Common myeloid progenitor, CD34-positive (primary cell): ENCODE results near the gene LDHB.
"Not testable (repeated sequence)": the region's sequence is repeated elsewhere in the genome, so short reads cannot be mapped to it uniquely, and the experiment has no call there.

ENCODE experiments used
- CTCF ChIA-PET: fragments of 350-600 bp; sonication (Branson Sonifier 250); formaldehyde crosslinking; loops from one replicate; lab custom pipeline; 2021; ENCODE audit warnings: antibody characterized with exemption; lab: Charles Lee
- POLR2A ChIA-PET: fragments of 350-600 bp; sonication (Branson Sonifier 250); formaldehyde crosslinking; loops from one replicate; lab custom pipeline; 2021; ENCODE audit warnings: antibody characterized with exemption; lab: Charles Lee
- DNase-seq, 3 donors: peaks; one replicate each; pipeline versions ENCODE4 v3.0.0 to v3.0.0-alpha.2; 2013
- H3K27ac ChIP-seq, 2 experiments: 1 replicate in 1 of 2; 2 replicates in 1 of 2; pipeline ENCODE4 v1.7.0; 2013; ENCODE audit warnings: inconsistent platforms in 2 of 2, low read length in 2 of 2, mild to moderate bottlenecking in 2 of 2, low read depth in 1 of 2, moderate library complexity in 1 of 2; ENCODE audit not compliant: severe bottlenecking in 2 of 2, insufficient read depth in 1 of 2, poor library complexity in 1 of 2
- H3K27me3 ChIP-seq, 5 experiments: replicated peaks in 2 of 5; 1 replicate in 3 of 5; 2 replicates in 2 of 5; pipeline versions ENCODE4 v1.6.1 to v1.7.0; 2013; ENCODE audit warnings: low read length in 4 of 5, mild to moderate bottlenecking in 2 of 5, moderate library complexity in 2 of 5, inconsistent platforms in 1 of 5; ENCODE audit not compliant: insufficient read depth in 5 of 5, control insufficient read depth in 4 of 5
- H3K36me3 ChIP-seq, 4 experiments: 1 replicate in 2 of 4; 2 replicates in 2 of 4; pipeline versions ENCODE4 v1.6.1 to v1.7.0; 2013; ENCODE audit warnings: low read length in 3 of 4, control low read depth in 1 of 4, mild to moderate bottlenecking in 1 of 4; ENCODE audit not compliant: control insufficient read depth in 4 of 4, insufficient read depth in 4 of 4
- H3K4me1 ChIP-seq, 4 experiments: 1 replicate in 3 of 4; 2 replicates in 1 of 4; pipeline versions ENCODE4 v1.6.1 to v1.7.1; 2013; ENCODE audit warnings: low read length in 3 of 4, mild to moderate bottlenecking in 3 of 4, control low read depth in 1 of 4, inconsistent platforms in 1 of 4, moderate library complexity in 1 of 4; ENCODE audit not compliant: control insufficient read depth in 4 of 4, insufficient read depth in 4 of 4; ENCODE audit errors: control extremely low read depth in 1 of 4
- H3K4me3 ChIP-seq, 7 experiments: 1 replicate in 4 of 7; 2 replicates in 3 of 7; pipeline versions ENCODE4 v1.5.1 to v1.7.0; 2013; ENCODE audit warnings: mild to moderate bottlenecking in 7 of 7, low read length in 6 of 7, moderate library complexity in 6 of 7, inconsistent platforms in 2 of 7, low read depth in 2 of 7, control low read depth in 1 of 7; ENCODE audit not compliant: insufficient read depth in 4 of 7, control insufficient read depth in 1 of 7; ENCODE audit errors: extremely low read depth in 1 of 7
- H3K9me3 ChIP-seq, 5 experiments: 1 replicate in 4 of 5; 2 replicates in 1 of 5; pipeline versions ENCODE4 v1.6.1 to v1.7.1; 2013; ENCODE audit warnings: low read length in 4 of 5, mild to moderate bottlenecking in 2 of 5, inconsistent platforms in 1 of 5, low read depth in 1 of 5, moderate library complexity in 1 of 5; ENCODE audit not compliant: control insufficient read depth in 4 of 5, insufficient read depth in 2 of 5; ENCODE audit errors: control extremely low read depth in 1 of 5
- WGBS: methylation state at CpG from one replicate; pipeline ENCODE4 v1.1.5; 2013; ENCODE audit not compliant: insufficient coverage; 5-methylcytosine and 5-hydroxymethylcytosine counted together

LDHB gene

DNA sequence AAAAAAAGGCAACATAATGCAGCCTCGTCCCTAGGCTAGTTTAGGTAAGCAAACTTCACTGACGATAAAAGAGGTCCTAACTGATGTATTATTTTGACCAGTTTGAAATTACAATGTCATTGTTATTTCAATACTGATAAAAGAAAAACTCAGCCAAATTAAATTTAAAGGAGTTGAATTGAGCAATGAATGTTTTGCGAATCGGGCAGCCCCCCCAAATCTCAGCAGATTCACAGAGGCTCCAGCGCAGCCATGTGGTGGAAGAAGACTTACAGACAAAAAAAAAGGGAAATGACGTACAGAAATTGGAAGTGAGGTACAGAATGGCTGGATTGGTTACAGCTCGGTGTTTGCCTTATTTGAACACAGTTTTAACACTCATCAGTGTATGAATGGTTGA is 8.2 kb upstream of the LDHB start:
- 98% methylated on average over 5 of the region's 7 CpGs for WGBS
- ChIA-PET CTCF (interaction anchor here (1.4 kb wide), 1 partner anchor 15 kb away, joined by 4 read pairs; no protein-coding TSS in a partner anchor), POLR2A (no interaction called here)
- no peak overlapping the region for H3K4me3 ChIP-seq
- no peaks in the 10 kb centered on the region for H3K9me3 ChIP-seq
- no peaks in the 10 kb centered on the region for H3K36me3 ChIP-seq
- DNase-seq: peak in 1 of 3 donors; percentile 35
- H3K4me1 ChIP-seq: no peaks in the 10 kb centered on the region
- no peaks in the 10 kb centered on the region for H3K27me3 ChIP-seq
- H3K27ac ChIP-seq: no peak overlapping the region

DNA sequence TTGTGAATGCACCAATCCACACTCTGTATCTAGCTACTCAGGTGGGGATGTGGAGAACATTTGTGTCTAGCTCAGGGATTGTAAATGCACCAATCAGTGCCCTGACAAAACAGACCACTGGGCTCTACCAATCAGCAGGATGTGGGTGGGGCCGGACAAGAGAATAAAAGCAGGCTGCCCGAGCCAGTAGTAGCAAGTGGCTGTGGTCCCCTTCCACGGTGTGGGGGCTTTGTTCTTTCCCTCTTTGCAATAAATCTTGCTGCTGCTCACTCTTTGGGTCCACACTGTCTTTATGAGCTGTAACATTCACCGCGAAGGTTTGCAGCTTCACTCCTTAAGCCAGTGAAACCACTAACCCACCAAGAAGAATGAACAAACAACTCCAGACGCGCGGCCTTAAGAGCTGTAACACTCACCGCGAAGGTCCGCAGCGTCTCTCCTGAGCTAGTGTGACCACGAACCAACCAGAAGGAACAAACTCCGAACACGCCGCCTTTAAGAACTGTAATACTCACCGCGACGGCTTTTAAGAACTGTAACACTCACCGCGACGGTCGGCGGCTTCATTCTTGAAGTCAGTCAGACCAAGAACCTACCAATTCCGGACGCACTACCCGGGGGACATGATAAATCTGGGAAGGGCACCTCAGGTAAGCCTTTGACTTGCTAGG is 4.6 kb upstream of the LDHB start:
- WGBS: 96% methylated on average over 24 of the region's 27 CpGs
- POLR2A ChIA-PET: no interaction called here

DNA sequence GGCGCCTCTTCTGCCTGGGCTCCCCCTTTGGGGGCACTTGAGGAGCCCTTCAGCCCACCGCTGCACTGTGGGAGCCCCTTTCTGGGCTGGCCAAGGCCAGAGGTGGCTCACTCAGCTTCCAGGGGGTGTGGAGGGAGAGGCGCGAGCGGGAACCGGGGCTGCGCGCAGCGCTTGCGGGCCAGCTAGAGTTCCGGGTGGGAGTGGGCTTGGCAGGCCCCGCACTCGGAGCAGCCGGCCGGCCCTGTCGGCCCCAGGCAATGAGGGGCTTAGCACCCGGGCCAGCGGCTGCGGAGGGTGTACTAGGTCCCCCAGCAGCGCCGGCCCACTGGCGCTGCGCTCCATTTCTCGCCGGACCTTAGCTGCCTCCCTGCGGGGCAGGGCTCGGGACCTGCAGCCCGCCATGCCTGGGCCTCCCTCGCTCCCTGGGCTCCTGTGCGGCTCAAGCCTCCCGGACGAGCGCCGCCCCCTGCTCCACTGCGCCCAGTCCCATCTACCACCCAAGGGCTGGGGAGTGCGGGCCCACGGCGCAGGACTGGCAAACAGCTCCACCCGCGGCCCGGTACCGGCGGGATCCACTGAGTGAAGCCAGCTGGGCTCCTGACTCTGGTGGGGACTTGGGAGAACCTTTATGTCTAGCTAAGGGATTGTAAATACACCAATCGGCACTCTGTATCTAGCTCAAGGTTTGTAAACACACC is 3.9 kb upstream of the LDHB start:
- DNase-seq, H3K9me3 ChIP-seq, H3K36me3 ChIP-seq, H3K4me3 ChIP-seq, H3K27ac ChIP-seq, H3K27me3 ChIP-seq, POLR2A ChIA-PET: not testable (repeated sequence)
- H3K4me1 ChIP-seq: peaks cover 4 to 14% (median 8%) of the 10 kb centered on the region in 4 experiments
- WGBS: 97% methylated on average over 35 of the region's 44 CpGs
- CTCF ChIA-PET: interaction anchor here (1.5 to 3.3 kb wide), 2 partner anchors 19 to 48 kb away, joined by 3 to 11 read pairs; no protein-coding TSS in a partner anchor

More for the DNA sequence above, 4.6 kb upstream of the LDHB start:
- Histone ChIP-seq H3K36me3 (no peaks in the 10 kb centered on the region), H3K27me3 (no peaks in the 10 kb centered on the region), H3K4me1 (peaks cover 0 to 6% (median 2%) of the 10 kb centered on the region in 4 experiments), H3K9me3 (no peaks in the 10 kb centered on the region), H3K4me3 (no peak overlapping the region), H3K27ac (no peak overlapping the region)
- CTCF ChIA-PET: interaction anchor here (1.5 to 3.3 kb wide), 2 partner anchors 18 to 49 kb away, joined by 3 to 11 read pairs; no protein-coding TSS in a partner anchor
- no peak for DNase-seq

DNA sequence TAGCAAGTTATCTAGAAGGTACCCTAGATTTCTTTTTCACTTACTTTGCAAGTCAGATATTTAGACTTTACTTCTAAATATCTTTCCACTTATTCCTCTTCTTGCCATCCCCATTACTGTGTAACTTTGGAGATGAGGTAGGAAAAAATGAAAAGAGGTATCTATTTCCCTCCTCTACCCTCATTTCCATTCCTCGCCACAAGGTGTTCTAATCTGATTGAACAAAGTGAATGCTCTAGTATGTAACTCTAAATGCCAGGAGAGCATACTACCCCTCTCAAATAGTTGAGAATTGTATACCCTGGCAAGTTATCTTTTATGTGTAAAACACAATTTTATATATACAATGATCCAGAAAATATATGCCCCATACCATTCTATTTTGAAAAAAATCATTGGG is 1.7 kb upstream of the LDHB start:
- peaks cover 12 to 31% (median 21%) of the 10 kb centered on the region in 4 experiments for H3K4me1 ChIP-seq
- no CpG with 5 or more reads among the region's 1 CpG for WGBS
- no peaks in the 10 kb centered on the region for H3K9me3 ChIP-seq
- no peaks in the 10 kb centered on the region for H3K27me3 ChIP-seq
- no peak overlapping the region for H3K27ac ChIP-seq
- ChIA-PET POLR2A (no interaction called here), CTCF (interaction anchor here (1.3 kb wide), 1 partner anchor 10 kb away, joined by 3 read pairs; no protein-coding TSS in a partner anchor)
- no peak overlapping the region for H3K4me3 ChIP-seq
- H3K36me3 ChIP-seq: peaks cover 3 to 8% (median 5%) of the 10 kb centered on the region in 4 experiments
- peak in 2 of 3 donors; percentile 20 to 40 for DNase-seq

DNA sequence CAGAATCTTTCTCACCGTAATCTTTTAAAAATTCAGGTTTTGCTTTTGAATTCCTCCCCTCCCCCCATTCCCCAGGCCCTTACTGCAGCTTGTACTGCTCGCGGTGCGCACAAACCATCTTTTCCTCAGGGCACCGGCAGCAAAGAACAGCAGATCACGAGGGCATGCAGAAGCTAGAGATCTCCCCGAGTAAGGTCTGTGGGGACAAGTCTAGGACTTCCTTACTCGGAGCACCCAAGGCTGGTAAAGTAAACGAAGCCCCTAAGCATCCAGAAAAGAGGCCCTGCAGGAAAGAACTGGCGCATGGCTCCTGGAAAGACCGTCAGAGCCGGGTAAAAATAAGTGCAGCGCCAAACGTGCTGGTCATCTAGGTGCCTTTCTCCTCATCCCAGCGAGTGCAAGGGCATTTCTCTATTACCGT is 727 bp downstream of the LDHB start:
- Histone ChIP-seq H3K4me3 (peak overlapping the region; percentile 52 to 97 (median 87)), H3K9me3 (no peaks in the 10 kb centered on the region), H3K27me3 (no peaks in the 10 kb centered on the region), H3K27ac (peak overlapping the region in 1 of 2 experiments; percentile 80), H3K36me3 (peaks cover 12 to 30% (median 19%) of the 10 kb centered on the region in 4 experiments), H3K4me1 (peaks cover 12 to 31% (median 21%) of the 10 kb centered on the region in 4 experiments)
- CTCF ChIA-PET: interaction anchor here (1.2 to 2.0 kb wide), 4 partner anchors 8 to 23 kb away, joined by 3 to 12 read pairs (median 4); no protein-coding TSS in a partner anchor
- peak; percentile 34 to 71 (median 60) for DNase-seq
- 0% methylated on average over 12 of the region's 16 CpGs for WGBS
- POLR2A ChIA-PET: no interaction called here

DNA sequence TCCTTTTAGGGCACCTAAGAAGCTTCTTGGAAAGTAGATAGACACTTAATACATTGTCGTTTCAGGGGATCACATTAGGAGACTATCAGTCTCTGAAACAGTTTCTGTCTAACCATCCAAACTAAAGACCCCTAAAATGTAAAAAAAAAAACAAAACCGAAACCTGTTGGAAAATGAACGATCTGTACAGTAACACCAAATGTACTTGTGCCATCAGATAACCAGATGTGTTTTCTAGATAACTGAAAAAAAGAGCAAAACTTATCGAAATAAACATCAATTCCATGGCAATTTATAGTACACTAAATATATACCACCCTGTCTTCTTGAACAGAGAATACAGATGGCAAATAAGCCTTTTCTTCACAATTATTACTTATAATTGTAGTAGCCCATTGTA is 2.1 kb downstream of the LDHB start:
- peaks cover 12 to 31% (median 21%) of the 10 kb centered on the region in 4 experiments for H3K4me1 ChIP-seq
- H3K36me3 ChIP-seq: peaks cover 17 to 44% (median 28%) of the 10 kb centered on the region in 4 experiments
- H3K27ac ChIP-seq: peak overlapping the region in 1 of 2 experiments; percentile 80
- POLR2A ChIA-PET: no interaction called here
- H3K27me3 ChIP-seq: no peaks in the 10 kb centered on the region
- CTCF ChIA-PET: no interaction called here
- WGBS: 29% methylated on average over 2 of the region's 4 CpGs
- peak overlapping the region in 6 of 7 experiments; percentile 20 to 97 (median 92) for H3K4me3 ChIP-seq
- peak in 2 of 3 donors; percentile 38 to 58 for DNase-seq
- no peaks in the 10 kb centered on the region for H3K9me3 ChIP-seq
